ENCODE data around the gene BMPR1A. TPM values are rescaled to one million over a fixed set of nuclear protein-coding genes. Genes with fewer than 3 reads are reported as not detected.

The BMPR1A gene
- total RNA-seq, 4 donors from 2014 or later: 17.7 to 35.5 (median 26.8) TPM

- DNase-seq (ENCODE audit: low spot score in 2 of 2): no peak
- no peak overlapping the region for H3K4me3 ChIP-seq (ENCODE audit: low read depth, poor library complexity, severe bottlenecking)
- WGBS, 2 donors: 35 to 43% methylated on average over 6 of the region's 6 CpGs
- no peak for TF ChIP-seq POLR2A (IDR thresholded peaks at IDR 0.05)
- TF ChIP-seq CTCF (IDR thresholded peaks at IDR 0.05): no peak
- intact Hi-C loops (cut with DNase I; ENCODE audit: low total_unique reads): no loop called here
These were observed 111.9 kb downstream of the BMPR1A start for GRCh38 chr10:86868353-86868752.

GRCh38 chr10:86870679-86871078 is 114.3 kb downstream of the BMPR1A start:
- H3K4me3 ChIP-seq (ENCODE audit: low read depth, poor library complexity, severe bottlenecking): no peak overlapping the region
- no peak for DNase-seq (ENCODE audit: low spot score in 2 of 2)
- TF ChIP-seq POLR2A (IDR thresholded peaks at IDR 0.05) (no peak), CTCF (IDR thresholded peaks at IDR 0.05) (no peak)
- 91 to 98% methylated on average over 3 of the region's 3 CpGs for WGBS, 2 donors
- intact Hi-C loops (cut with DNase I; ENCODE audit: low total_unique reads): no loop called here

GRCh38 chr10:86871563-86872183 is 115.3 kb downstream of the BMPR1A start:
- 83 to 89% methylated on average over 5 of the region's 5 CpGs for WGBS, 2 donors

GRCh38 chr10:86872757-86873156 is 116.3 kb downstream of the BMPR1A start:
- intact Hi-C loops (cut with DNase I; ENCODE audit: low total_unique reads): no loop called here
- 50 to 54% methylated on average over 4 of the region's 4 CpGs for WGBS, 2 donors
- no peak for TF ChIP-seq POLR2A (IDR thresholded peaks at IDR 0.05)
- TF ChIP-seq CTCF (IDR thresholded peaks at IDR 0.05): no peak
- no peak overlapping the region for H3K4me3 ChIP-seq (ENCODE audit: low read depth, poor library complexity, severe bottlenecking)
- peak in 1 of 2 donors; percentile 24 for DNase-seq (ENCODE audit: low spot score in 2 of 2)

More at GRCh38 chr10:86871563-86872183, 115.3 kb downstream of the BMPR1A start:
- no peak for DNase-seq (ENCODE audit: low spot score in 2 of 2)
- intact Hi-C loops (cut with DNase I; ENCODE audit: low total_unique reads): no loop called here
- H3K4me3 ChIP-seq (ENCODE audit: low read depth, poor library complexity, severe bottlenecking): no peak overlapping the region
- TF ChIP-seq CTCF (IDR thresholded peaks at IDR 0.05): no peak
- no peak for TF ChIP-seq POLR2A (IDR thresholded peaks at IDR 0.05)

GRCh38 chr10:86876748-86877147 is 120.3 kb downstream of the BMPR1A start:
- intact Hi-C loops (cut with DNase I; ENCODE audit: low total_unique reads): no loop called here
- WGBS, 2 donors: 84 to 85% methylated on average over 2 of the region's 2 CpGs
- no peak for TF ChIP-seq CTCF (IDR thresholded peaks at IDR 0.05)
- TF ChIP-seq POLR2A (IDR thresholded peaks at IDR 0.05): no peak
- DNase-seq (ENCODE audit: low spot score in 2 of 2): no peak
- H3K4me3 ChIP-seq (ENCODE audit: low read depth, poor library complexity, severe bottlenecking): no peak overlapping the region

Measured in lower leg skin (tissue), 4 donors.